ENCODE results near the gene KRT7. TPM values are rescaled to one million over a fixed set of nuclear protein-coding genes. Genes with fewer than 3 reads are reported as not detected.

Gene KRT7
- total RNA-seq, 1 experiment from 2014 or later: 13.9 TPM

DNA sequence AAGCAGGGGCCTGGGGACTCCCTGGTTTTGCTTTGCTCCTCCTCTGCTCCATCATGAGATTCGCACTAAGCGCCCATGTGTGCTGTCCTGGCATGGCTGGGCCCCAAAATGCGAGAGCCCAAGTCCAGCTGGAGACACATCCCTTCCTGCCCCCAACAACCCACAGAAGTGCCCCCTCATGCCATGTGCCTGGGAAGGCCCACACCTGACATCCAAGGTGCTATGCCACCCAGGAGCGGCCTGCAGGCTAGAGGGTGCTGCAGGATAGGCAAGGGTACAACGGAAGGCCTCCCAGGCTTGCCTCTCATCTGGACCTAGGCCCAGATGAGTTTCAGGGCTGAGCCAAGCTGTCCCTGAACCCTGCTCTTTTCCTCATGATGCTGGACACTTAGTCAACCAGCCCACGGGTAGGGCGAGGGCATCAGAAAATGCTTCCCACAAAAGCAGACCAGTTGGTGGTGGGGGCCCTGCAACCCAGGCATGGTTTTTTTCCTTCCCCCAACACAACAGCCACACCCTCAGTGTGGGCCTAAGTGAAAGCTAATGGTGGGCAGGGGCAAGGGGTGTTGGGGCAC lies 28.0 kb upstream of the KRT7 start:
- Histone ChIP-seq H3K27me3 (replicated peaks; ENCODE audit: control insufficient read depth, insufficient read depth, low read length) (no peaks in the 10 kb centered on the region), H3K4me3 (ENCODE audit: low read depth, low read length) (no peak overlapping the region), H3K36me3 (ENCODE audit: control insufficient read depth, insufficient read depth, low read length) (no peaks in the 10 kb centered on the region), H3K4me1 (peaks cover 7% of the 10 kb centered on the region; the same call in 1 of the 2 replicates), H3K9me3 (no peaks in the 10 kb centered on the region)
- TF ChIP-seq, protein P1, sequence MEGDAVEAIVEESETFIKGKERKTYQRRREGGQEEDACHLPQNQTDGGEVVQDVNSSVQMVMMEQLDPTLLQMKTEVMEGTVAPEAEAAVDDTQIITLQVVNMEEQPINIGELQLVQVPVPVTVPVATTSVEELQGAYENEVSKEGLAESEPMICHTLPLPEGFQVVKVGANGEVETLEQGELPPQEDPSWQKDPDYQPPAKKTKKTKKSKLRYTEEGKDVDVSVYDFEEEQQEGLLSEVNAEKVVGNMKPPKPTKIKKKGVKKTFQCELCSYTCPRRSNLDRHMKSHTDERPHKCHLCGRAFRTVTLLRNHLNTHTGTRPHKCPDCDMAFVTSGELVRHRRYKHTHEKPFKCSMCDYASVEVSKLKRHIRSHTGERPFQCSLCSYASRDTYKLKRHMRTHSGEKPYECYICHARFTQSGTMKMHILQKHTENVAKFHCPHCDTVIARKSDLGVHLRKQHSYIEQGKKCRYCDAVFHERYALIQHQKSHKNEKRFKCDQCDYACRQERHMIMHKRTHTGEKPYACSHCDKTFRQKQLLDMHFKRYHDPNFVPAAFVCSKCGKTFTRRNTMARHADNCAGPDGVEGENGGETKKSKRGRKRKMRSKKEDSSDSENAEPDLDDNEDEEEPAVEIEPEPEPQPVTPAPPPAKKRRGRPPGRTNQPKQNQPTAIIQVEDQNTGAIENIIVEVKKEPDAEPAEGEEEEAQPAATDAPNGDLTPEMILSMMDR (IDR thresholded peaks at IDR 0.05; ENCODE audit: insufficient read depth in 1 of 2, low read depth in 1 of 2, low read length in 1 of 2, severe bottlenecking in 1 of 2, unreplicated experiment in 1 of 2): no peak
- peaks cover 6% of the 10 kb centered on the region for H3K4me1 Mint-ChIP-seq (ENCODE audit: low read depth, unreplicated experiment)
- intact Hi-C loops (cut with micrococcal nuclease; ENCODE audit: unreplicated experiment): no loop called here
- DNase-seq: no peak
- H3K27ac Mint-ChIP-seq (ENCODE audit: unreplicated experiment): no peak overlapping the region
- H3K27me3 Mint-ChIP-seq (ENCODE audit: insufficient read depth, unreplicated experiment): no peaks in the 10 kb centered on the region
- no TSS peak for BruUV-seq (replicated peaks)
- no peak overlapping the region for H3K4me3 Mint-ChIP-seq (ENCODE audit: unreplicated experiment)
- no peaks in the 10 kb centered on the region for H3K36me3 Mint-ChIP-seq (ENCODE audit: insufficient read depth, unreplicated experiment)
- H3K9me3 Mint-ChIP-seq (ENCODE audit: unreplicated experiment): no peaks in the 10 kb centered on the region
- ChIA-PET POLR2A (no interaction called here), CTCF (no interaction called here)

DNA sequence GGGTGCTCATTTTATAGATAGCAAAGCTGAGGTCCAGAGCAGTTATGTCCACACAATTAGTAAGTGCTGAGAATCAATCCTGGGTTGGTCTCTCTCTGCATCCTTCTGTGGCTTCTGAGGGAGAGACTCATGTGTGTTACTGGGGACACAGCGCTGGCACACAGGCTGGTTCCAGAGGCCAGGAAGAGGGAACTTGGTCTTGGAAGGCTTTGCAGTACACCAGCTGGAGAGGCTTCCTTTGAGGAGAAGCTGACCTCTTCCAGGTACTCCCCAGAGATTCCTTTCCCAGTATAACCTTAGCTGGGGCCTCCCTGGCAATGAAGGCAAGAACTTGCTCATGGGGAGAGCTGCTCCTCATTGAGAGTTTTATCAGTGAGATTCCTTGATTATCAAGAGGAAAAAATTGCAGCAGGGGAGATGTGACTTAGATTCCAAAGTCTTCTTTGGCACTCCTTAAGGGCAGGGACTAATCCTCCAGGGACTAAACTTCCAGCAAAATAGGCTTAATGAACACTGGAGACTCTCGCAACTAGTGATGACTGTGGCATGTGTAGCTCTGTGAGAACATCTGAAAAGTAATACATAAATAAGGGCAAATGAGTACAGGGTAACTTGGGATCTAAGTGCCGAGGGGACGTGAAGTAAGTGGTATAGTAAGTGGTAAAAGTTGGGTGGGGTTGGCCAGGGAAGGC lies 27.3 kb upstream of the KRT7 start:
- intact Hi-C loops (cut with micrococcal nuclease; ENCODE audit: unreplicated experiment): no loop called here
- no peak overlapping the region for H3K4me3 Mint-ChIP-seq (ENCODE audit: unreplicated experiment)
- H3K4me3 ChIP-seq (ENCODE audit: low read depth, low read length): no peak overlapping the region
- no peaks in the 10 kb centered on the region for H3K27me3 Mint-ChIP-seq (ENCODE audit: insufficient read depth, unreplicated experiment)
- TF ChIP-seq, protein P1 (IDR thresholded peaks at IDR 0.05; ENCODE audit: insufficient read depth in 1 of 2, low read depth in 1 of 2, low read length in 1 of 2, severe bottlenecking in 1 of 2, unreplicated experiment in 1 of 2): no peak
- ChIA-PET POLR2A (no interaction called here), CTCF (no interaction called here)
- peaks cover 7% of the 10 kb centered on the region; the same call in 1 of the 2 replicates for H3K4me1 ChIP-seq
- H3K36me3 ChIP-seq (ENCODE audit: control insufficient read depth, insufficient read depth, low read length): no peaks in the 10 kb centered on the region
- no peak overlapping the region for H3K27ac Mint-ChIP-seq (ENCODE audit: unreplicated experiment)
- H3K4me1 Mint-ChIP-seq (ENCODE audit: low read depth, unreplicated experiment): peaks cover 6% of the 10 kb centered on the region
- H3K9me3 Mint-ChIP-seq (ENCODE audit: unreplicated experiment): no peaks in the 10 kb centered on the region
- no peaks in the 10 kb centered on the region for H3K9me3 ChIP-seq
- no peaks in the 10 kb centered on the region for H3K27me3 ChIP-seq (replicated peaks; ENCODE audit: control insufficient read depth, insufficient read depth, low read length)
- DNase-seq: no peak
- no peaks in the 10 kb centered on the region for H3K36me3 Mint-ChIP-seq (ENCODE audit: insufficient read depth, unreplicated experiment)
- no TSS peak for BruUV-seq (replicated peaks)

DNA sequence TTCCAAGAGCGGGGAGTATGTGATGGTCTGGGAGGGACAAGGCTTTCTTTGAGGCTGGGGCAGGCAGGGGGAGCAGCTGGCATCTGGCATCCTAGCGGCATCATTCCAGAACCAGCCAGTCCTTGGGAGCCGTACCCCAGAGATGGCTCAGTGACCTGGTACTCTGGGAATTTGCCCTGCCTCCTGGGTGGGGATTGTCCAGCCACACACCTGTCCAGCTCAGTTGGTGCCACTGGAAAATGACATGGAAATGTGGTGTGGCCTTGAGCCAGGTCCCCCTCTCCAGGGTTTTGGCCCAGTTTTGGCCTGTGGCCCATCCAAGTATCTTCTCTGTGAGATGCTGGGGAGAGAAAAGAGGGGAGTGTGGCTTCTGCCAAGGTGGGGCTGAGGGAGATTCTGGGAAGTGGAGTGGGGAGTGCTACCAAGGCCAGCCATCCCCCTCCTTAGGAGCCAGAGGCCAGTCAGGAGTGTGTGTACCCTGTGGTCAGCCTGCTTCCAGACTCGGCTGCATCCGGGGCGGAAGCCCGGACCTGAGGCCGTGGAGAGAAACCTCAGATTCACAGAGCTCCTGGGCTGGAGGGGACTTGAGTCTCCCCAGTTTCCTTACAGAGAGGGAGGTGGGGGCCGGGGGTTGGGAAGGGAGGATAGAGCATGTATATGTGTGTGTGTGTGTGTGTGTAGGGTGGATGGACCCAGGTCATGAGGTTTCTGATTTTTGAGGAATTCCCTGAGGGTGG lies 26.6 kb upstream of the KRT7 start:
- H3K27me3 Mint-ChIP-seq (ENCODE audit: insufficient read depth, unreplicated experiment): no peaks in the 10 kb centered on the region
- Histone ChIP-seq H3K4me3 (ENCODE audit: low read depth, low read length) (no peak overlapping the region), H3K27me3 (replicated peaks; ENCODE audit: control insufficient read depth, insufficient read depth, low read length) (no peaks in the 10 kb centered on the region)

More for the DNA sequence above, 26.6 kb upstream of the KRT7 start:
- H3K27ac Mint-ChIP-seq (ENCODE audit: unreplicated experiment): no peak overlapping the region
- H3K4me3 Mint-ChIP-seq (ENCODE audit: unreplicated experiment): no peak overlapping the region
- peaks cover 7% of the 10 kb centered on the region; the same call in 1 of the 2 replicates for H3K4me1 ChIP-seq
- no peaks in the 10 kb centered on the region for H3K9me3 Mint-ChIP-seq (ENCODE audit: unreplicated experiment)
- DNase-seq: no peak
- CTCF ChIA-PET: no interaction called here
- no peaks in the 10 kb centered on the region for H3K36me3 ChIP-seq (ENCODE audit: control insufficient read depth, insufficient read depth, low read length)
- intact Hi-C loops (cut with micrococcal nuclease; ENCODE audit: unreplicated experiment): no loop called here
- no peaks in the 10 kb centered on the region for H3K9me3 ChIP-seq
- no TSS peak for BruUV-seq (replicated peaks)
- peaks cover 6% of the 10 kb centered on the region for H3K4me1 Mint-ChIP-seq (ENCODE audit: low read depth, unreplicated experiment)
- no peaks in the 10 kb centered on the region for H3K36me3 Mint-ChIP-seq (ENCODE audit: insufficient read depth, unreplicated experiment)
- POLR2A ChIA-PET: no interaction called here
- TF ChIP-seq, protein P1 (IDR thresholded peaks at IDR 0.05; ENCODE audit: insufficient read depth in 1 of 2, low read depth in 1 of 2, low read length in 1 of 2, severe bottlenecking in 1 of 2, unreplicated experiment in 1 of 2): no peak
